GM12878 (cell line): ENCODE measurements around the gene PGLYRP4. TPM values are rescaled to one million over a fixed set of nuclear protein-coding genes. Genes with fewer than 3 reads are reported as not detected.

Experiments used
- ATAC-seq: fragments of 200-7000 bp; cut with Tn5 transposase; 3 replicates; pipeline ENCODE4 v1.9.1; 2020; ENCODE audit warnings: mild to moderate bottlenecking, moderate library complexity
- BruUV-seq: library from RNA; stranded (reverse); fragments of 400-500 nt; replicated peaks from 2 replicates; lab custom pipeline; 2021; lab: Mats Ljungman, UMichigan
- CTCF ChIA-PET: fragments of 300-600 bp; sonication (Branson Sonifier 250); formaldehyde crosslinking; extraction: SDS; loops from one replicate; lab custom pipeline; 2021; ENCODE audit warnings: inconsistent platforms; lab: Yijun Ruan, JAX
- POLR2A ChIA-PET: fragments of 350-600 bp; formaldehyde crosslinking; extraction: SDS; loops from one replicate; lab custom pipeline; 2021; ENCODE audit warnings: inconsistent platforms; lab: Charles Lee
- RAD21 ChIA-PET: fragments of 300-600 bp; sonication (Branson Sonifier 250); formaldehyde crosslinking; loops from one replicate; lab custom pipeline; 2023; ENCODE audit warnings: antibody characterized with exemption; ENCODE audit not compliant: unreplicated experiment; lab: Charles Lee
- SMC1A ChIA-PET: fragments of 300-600 bp; sonication (Branson Sonifier 250); formaldehyde crosslinking; loops from one replicate; lab custom pipeline; 2023; ENCODE audit not compliant: unreplicated experiment, uncharacterized antibody; lab: Charles Lee
- DNase-seq: peaks from one replicate; pipeline ENCODE4 v3.0.0-alpha.2; 2011; ENCODE audit warnings: low read depth, low spot score
- FAIRE-seq: peaks from 3 replicates; lab custom pipeline; 2011; peaks lifted over from hg19 to GRCh38; lab: Jason Lieb, UNC
- H2AFZ ChIP-seq: 2 replicates; pipeline ENCODE4 v1.6.0; 2011; ENCODE audit warnings: low read depth, low read length, control low read depth; ENCODE audit not compliant: control insufficient read depth
- H3K27ac ChIP-seq: 2 replicates; pipeline ENCODE4 v1.5.1; 2011; ENCODE audit warnings: control low read depth; ENCODE audit not compliant: control insufficient read depth, insufficient read depth
- H3K27me3 ChIP-seq, 2 experiments: replicated peaks in 1 of 2; 2 replicates each; pipeline versions ENCODE4 v1.6.0 to v1.6.1; 2011; ENCODE audit warnings: low read length in 1 of 2; ENCODE audit not compliant: control insufficient read depth in 2 of 2, insufficient read depth in 2 of 2
- H3K36me3 ChIP-seq, 2 experiments: 2 replicates each; pipeline ENCODE4 v1.5.1; 2011; ENCODE audit warnings: low read length in 1 of 2; ENCODE audit not compliant: control insufficient read depth in 2 of 2, insufficient read depth in 2 of 2
- H3K4me1 ChIP-seq: 2 replicates; pipeline ENCODE4 v1.6.1; 2011; ENCODE audit warnings: mild to moderate bottlenecking, low read length, moderate library complexity, mixed read lengths; ENCODE audit not compliant: control insufficient read depth, insufficient read depth
- H3K4me2 ChIP-seq: 2 replicates; pipeline ENCODE4 v1.6.0; 2011; ENCODE audit warnings: control low read depth; ENCODE audit not compliant: control insufficient read depth, insufficient read depth
- H3K4me3 ChIP-seq: fragments of 200-600 bp; sonication (generic); 2 replicates; pipeline ENCODE4 v1.5.1; 2016
- H3K79me2 ChIP-seq: 2 replicates; pipeline ENCODE4 v1.6.0; 2011; ENCODE audit warnings: low read length; ENCODE audit not compliant: control insufficient read depth, insufficient read depth
- H3K9ac ChIP-seq: 2 replicates; pipeline ENCODE4 v1.8.0; 2011; ENCODE audit warnings: low read length, control low read depth, mixed read lengths; ENCODE audit not compliant: control insufficient read depth, insufficient read depth
- H3K9me3 ChIP-seq: replicated peaks from 3 replicates; pipeline ENCODE4 v1.5.1; 2011; ENCODE audit warnings: mild to moderate bottlenecking, low read length; ENCODE audit not compliant: control insufficient read depth, insufficient read depth
- H4K20me1 ChIP-seq: 2 replicates; pipeline ENCODE4 v1.6.0; 2011; ENCODE audit not compliant: control insufficient read depth, insufficient read depth
- E2F8 ChIP-seq: fragments of 450-650 bp; IDR thresholded peaks from 2 replicates; pipeline ENCODE4 v1.6.1; 2018; ENCODE audit warnings: mild to moderate bottlenecking, low read depth, moderate library complexity; ENCODE audit not compliant: partially characterized antibody
- E4F1 ChIP-seq: fragments of 450-650 bp; IDR thresholded peaks from 2 replicates; pipeline ENCODE4 v1.6.1; 2018; ENCODE audit warnings: borderline replicate concordance, mild to moderate bottlenecking; ENCODE audit not compliant: partially characterized antibody
- HDAC2 ChIP-seq: fragments of 200-600 bp; sonication (generic); IDR thresholded peaks from 2 replicates; pipeline ENCODE4 v1.6.1; 2017
- HSF1 ChIP-seq: fragments of 150-350 bp; IDR thresholded peaks from 2 replicates; pipeline ENCODE4 v1.6.1; 2014; ENCODE audit warnings: mild to moderate bottlenecking, low read depth, low read length
- LARP7 ChIP-seq: fragments of 450-650 bp; IDR thresholded peaks from 2 replicates; pipeline ENCODE4 v1.6.1; 2017; ENCODE audit warnings: mild to moderate bottlenecking
- POLR2AphosphoS2 ChIP-seq: IDR thresholded peaks from 2 replicates; pipeline ENCODE4 v1.6.1; 2011; ENCODE audit warnings: low read depth, mild to moderate bottlenecking, low read length, improper control_type of control experiment, moderate library complexity
- RAD21 ChIP-seq: IDR thresholded peaks from 2 replicates; pipeline ENCODE4 v1.6.1; 2011; ENCODE audit warnings: mild to moderate bottlenecking, low read depth, low read length, moderate library complexity; ENCODE audit not compliant: insufficient read depth
- SIN3A ChIP-seq: IDR thresholded peaks from 2 replicates; pipeline ENCODE4 v1.6.1; 2012; ENCODE audit warnings: low read depth, low read length, improper control_type of control experiment
- TCF3 ChIP-seq: IDR thresholded peaks from 2 replicates; pipeline ENCODE4 v1.6.1; 2012; ENCODE audit warnings: low read depth, mild to moderate bottlenecking, low read length, borderline replicate concordance; ENCODE audit not compliant: insufficient read depth
- ZNF592 ChIP-seq: fragments of 450-650 bp; IDR thresholded peaks from 2 replicates; pipeline ENCODE4 v1.6.1; 2017; ENCODE audit warnings: mild to moderate bottlenecking, moderate library complexity
- ZSCAN29 ChIP-seq: fragments of 450-650 bp; IDR thresholded peaks from 2 replicates; pipeline ENCODE4 v1.6.1; 2017; ENCODE audit warnings: mild to moderate bottlenecking, moderate library complexity
- WGBS: methylation state at CpG from one replicate; pipeline ENCODE4 v1.1.6; 2016; ENCODE audit warnings: low lambda C conversion rate; ENCODE audit not compliant: insufficient replicate concordance, insufficient coverage; ENCODE audit errors: missing lambda C conversion rate; 5-methylcytosine and 5-hydroxymethylcytosine counted together
- in situ Hi-C: fragments of 300-500 bp; cut with MboI; formaldehyde crosslinking; loops from 9 replicates; pipeline ENCODE4 v1.14.3; 2018; ENCODE audit warnings: mixed read lengths
- intact Hi-C: fragments of 100-400 bp; cut with micrococcal nuclease; formaldehyde crosslinking; loops from one replicate; pipeline ENCODE4 v1.14.2; 2022; ENCODE audit not compliant: unreplicated experiment
- polyA plus RNA-seq, 11 experiments: library from polyadenylated mRNA; depleted of rRNA in 4 of 11; unstranded in 6 of 11; stranded (reverse) in 5 of 11; fragments of >200 nt; fragmentation: Nextera tagmentation in 4 of 11; fragmentation: Illumina TruSeq in 1 of 11; extraction: Ambion mirVana in 4 of 11; extraction: Trizol in 1 of 11; gene quantifications; 1 replicate in 1 of 11; 2 replicates in 10 of 11; pipeline versions ENCODE4 v1.2.1 to v1.2.3, GENCODE V29; 2011 to 2016; ENCODE audit warnings: inconsistent platforms in 2 of 11, missing spikeins in 2 of 11, low read depth in 1 of 11
- total RNA-seq, 4 experiments: library from RNA; depleted of rRNA in 3 of 4; stranded (reverse); fragments of >200 nt in 3 of 4; fragmentation: Illumina TruSeq in 1 of 4; extraction: Trizol in 1 of 4; gene quantifications; 2 replicates each; pipeline versions ENCODE4 v1.2.1 to v1.2.3, GENCODE V29; 2013 to 2021

PGLYRP4 gene
- total and polyA plus RNA-seq, 10 of the 15 experiments (the other 5 are each of a cell fraction or from before 2014, with no cell fraction given) = 0.22 to 3.0 (median 0.44) TPM

GRCh38 chr1:153337980-153338853, 10.4 kb downstream of the PGLYRP4 start:
- Histone ChIP-seq H4K20me1 (no peaks in the 10 kb centered on the region), H3K27me3 (no peaks in the 10 kb centered on the region), H3K4me1 (peaks cover 9% of the 10 kb centered on the region), H3K27ac (no peak overlapping the region), H3K9ac (no peak overlapping the region), H2AFZ (no peak overlapping the region), H3K36me3 (no peaks in the 10 kb centered on the region), H3K4me3 (no peak overlapping the region), H3K4me2 (no peak overlapping the region), H3K79me2 (peaks cover 14% of the 10 kb centered on the region), H3K9me3 (no peaks in the 10 kb centered on the region)
- RAD21 ChIA-PET = interaction anchor here (0.6 to 2.4 kb wide), 2 partner anchors 8 to 157 kb away, joined by 3 to 12 read pairs; no protein-coding TSS in a partner anchor
- ATAC-seq = no peak
- POLR2A ChIA-PET = interaction anchor here (0.6 kb wide), 1 partner anchor 1531 kb away, joined by 3 read pairs; no protein-coding TSS in a partner anchor
- no peak for DNase-seq
- 41% methylated on average over 8 of the region's 8 CpGs for WGBS
- FAIRE-seq = no peak
- CTCF ChIA-PET = interaction anchor here (1.7 to 4.8 kb wide), 3 partner anchors 15 to 128 kb away, joined by 4 to 24 read pairs (median 14); no protein-coding TSS in a partner anchor
- in situ Hi-C loops (no loop called here), intact Hi-C loops (no loop called here)
- BruUV-seq = no TSS peak
- SMC1A ChIA-PET = interaction anchor here (1.0 to 2.5 kb wide), 7 partner anchors 8 to 75 kb away, joined by 3 to 10 read pairs (median 5); no protein-coding TSS in a partner anchor
- TF ChIP-seq E4F1 (no peak), POLR2AphosphoS2 (no peak), RAD21 (no peak), ZNF592 (no peak), E2F8 (no peak), ZSCAN29 (no peak), LARP7 (no peak), HSF1 (no peak), HDAC2 (no peak), TCF3 (no peak), SIN3A (no peak)
